AG04450 (cell line): Measurements from ENCODE around the gene GRM8. TPM values are rescaled to one million over a fixed set of nuclear protein-coding genes. Genes with fewer than 3 reads are reported as not detected.

Source experiments
- CTCF ChIA-PET: fragments of 300-600, 350-600 bp; formaldehyde crosslinking; extraction: SDS; loops from one replicate; lab custom pipeline; 2022; ENCODE audit warnings: antibody characterized with exemption, inconsistent platforms; lab: Charles Lee
- POLR2A ChIA-PET: fragments of 350-600 bp; formaldehyde crosslinking; extraction: SDS; loops from one replicate; lab custom pipeline; 2021; ENCODE audit warnings: antibody characterized with exemption, inconsistent platforms; lab: Yijun Ruan, JAX
- DNase-seq: peaks from one replicate; pipeline ENCODE4 v3.0.0-alpha.2; 2011; ENCODE audit warnings: low read depth, low spot score
- H3K27ac ChIP-seq: one replicate; pipeline ENCODE4 v1.5.1; 2012; ENCODE audit warnings: low read depth, low read length, control low read depth
- H3K27me3 ChIP-seq: one replicate; pipeline ENCODE4 v1.6.0; 2012; ENCODE audit warnings: low read length; ENCODE audit not compliant: control insufficient read depth, insufficient read depth
- H3K4me3 ChIP-seq: 2 replicates; pipeline ENCODE4 v1.5.1; 2011; ENCODE audit warnings: mild to moderate bottlenecking, low read depth, low read length, control low read depth
- H3K9me3 ChIP-seq: 2 replicates; pipeline ENCODE4 v1.5.1; 2012; ENCODE audit warnings: low read length; ENCODE audit not compliant: control insufficient read depth, insufficient read depth
- polyA plus RNA-seq: library from polyadenylated mRNA; depleted of rRNA; stranded (reverse); fragments of >200 nt; gene quantifications from 2 replicates; pipeline ENCODE4 v1.2.3, GENCODE V29; 2011
- TF ChIP-seq, protein P1 (sequence below): IDR thresholded peaks from 2 replicates; pipeline ENCODE4 v1.5.1; 2011; ENCODE audit warnings: low read depth, low read length, control low read depth, inconsistent platforms

Gene GRM8
- polyA plus RNA-seq, 1 experiment = not detected

DNA sequence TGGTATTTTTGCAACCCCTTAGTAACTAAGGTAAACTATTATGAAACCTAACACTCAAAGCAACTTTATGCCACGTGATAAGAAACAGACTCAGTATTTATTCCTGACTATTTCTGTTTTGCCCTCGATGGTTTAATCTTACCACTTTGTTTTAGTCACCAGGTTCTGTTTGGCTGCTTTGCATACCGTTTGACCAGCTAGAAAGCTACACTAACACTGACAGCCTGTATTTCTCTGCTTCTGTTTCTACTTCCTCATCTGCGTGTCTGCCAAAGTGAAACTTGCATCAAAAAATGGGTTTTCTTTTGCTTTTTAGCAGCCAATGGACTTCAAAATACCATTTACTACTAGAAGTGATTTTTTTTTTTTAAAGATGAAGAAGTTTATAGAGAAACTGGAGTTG is 802.5 kb downstream of the GRM8 start:
- Histone ChIP-seq H3K4me3 (no peak overlapping the region), H3K27me3 (no peaks in the 10 kb centered on the region), H3K9me3 (no peaks in the 10 kb centered on the region; the same call in 1 of the 2 replicates), H3K27ac (no peak overlapping the region)
- POLR2A ChIA-PET = no interaction called here
- CTCF ChIA-PET = no interaction called here
- TF ChIP-seq, protein P1, sequence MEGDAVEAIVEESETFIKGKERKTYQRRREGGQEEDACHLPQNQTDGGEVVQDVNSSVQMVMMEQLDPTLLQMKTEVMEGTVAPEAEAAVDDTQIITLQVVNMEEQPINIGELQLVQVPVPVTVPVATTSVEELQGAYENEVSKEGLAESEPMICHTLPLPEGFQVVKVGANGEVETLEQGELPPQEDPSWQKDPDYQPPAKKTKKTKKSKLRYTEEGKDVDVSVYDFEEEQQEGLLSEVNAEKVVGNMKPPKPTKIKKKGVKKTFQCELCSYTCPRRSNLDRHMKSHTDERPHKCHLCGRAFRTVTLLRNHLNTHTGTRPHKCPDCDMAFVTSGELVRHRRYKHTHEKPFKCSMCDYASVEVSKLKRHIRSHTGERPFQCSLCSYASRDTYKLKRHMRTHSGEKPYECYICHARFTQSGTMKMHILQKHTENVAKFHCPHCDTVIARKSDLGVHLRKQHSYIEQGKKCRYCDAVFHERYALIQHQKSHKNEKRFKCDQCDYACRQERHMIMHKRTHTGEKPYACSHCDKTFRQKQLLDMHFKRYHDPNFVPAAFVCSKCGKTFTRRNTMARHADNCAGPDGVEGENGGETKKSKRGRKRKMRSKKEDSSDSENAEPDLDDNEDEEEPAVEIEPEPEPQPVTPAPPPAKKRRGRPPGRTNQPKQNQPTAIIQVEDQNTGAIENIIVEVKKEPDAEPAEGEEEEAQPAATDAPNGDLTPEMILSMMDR = no peak
- DNase-seq = no peak

DNA sequence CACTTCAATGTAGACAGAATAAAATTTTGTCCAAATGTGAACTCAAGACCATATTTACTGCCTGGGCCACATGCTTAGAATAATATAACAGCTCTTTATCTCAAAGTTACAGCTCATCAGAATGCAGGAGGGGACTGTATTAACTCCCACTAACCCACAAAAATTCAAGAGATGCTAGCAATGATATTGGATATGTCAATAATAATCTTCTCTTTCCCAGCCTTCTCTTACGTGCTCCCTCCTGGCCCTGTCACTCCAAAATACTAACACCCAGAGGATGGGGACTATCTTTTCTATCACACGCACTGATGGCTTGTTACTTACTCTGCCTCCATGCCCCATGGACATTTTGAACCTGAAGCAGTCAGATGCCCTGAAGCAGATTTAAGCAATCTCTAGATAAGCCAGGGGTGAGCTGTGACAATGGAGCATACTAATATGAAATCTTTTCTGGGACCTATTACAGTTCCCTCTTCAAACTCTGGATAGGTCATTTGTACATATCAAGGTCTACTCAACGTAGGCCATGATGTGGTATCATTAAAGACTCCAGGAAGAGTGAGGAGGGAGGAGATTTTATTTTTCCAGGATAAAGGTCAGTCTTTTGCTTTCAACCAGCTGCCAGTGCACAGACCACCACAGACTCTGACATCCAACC is 803.0 kb downstream of the GRM8 start:
- H3K9me3 ChIP-seq = no peaks in the 10 kb centered on the region; the same call in 1 of the 2 replicates
- DNase-seq = no peak
- no peak overlapping the region for H3K27ac ChIP-seq
- CTCF ChIA-PET = no interaction called here
- TF ChIP-seq, protein P1 = no peak
- no peaks in the 10 kb centered on the region for H3K27me3 ChIP-seq
- H3K4me3 ChIP-seq = no peak overlapping the region
- POLR2A ChIA-PET = no interaction called here

DNA sequence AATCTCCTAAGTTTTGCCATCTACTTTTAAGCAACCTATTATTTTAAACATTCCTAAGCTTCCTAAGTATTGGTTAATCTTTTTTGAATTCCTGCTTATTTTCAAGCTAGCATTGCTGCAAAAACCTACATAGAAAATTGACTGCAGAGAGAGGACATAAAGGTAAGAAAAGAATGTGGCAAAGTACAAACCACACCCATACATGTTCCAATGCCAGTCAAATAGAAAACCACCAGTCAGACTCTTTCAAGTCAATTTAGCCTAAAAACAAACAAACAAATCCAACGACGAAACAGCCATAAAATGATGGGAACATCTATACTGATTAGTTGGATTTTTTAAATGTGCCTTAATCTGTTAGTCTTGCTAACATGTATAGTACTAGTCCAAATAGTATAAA is 804.8 kb downstream of the GRM8 start:
- ChIA-PET CTCF (no interaction called here), POLR2A (no interaction called here)
- H3K4me3 ChIP-seq = no peak overlapping the region
- TF ChIP-seq, protein P1 = no peak
- no peak for DNase-seq
- H3K27ac ChIP-seq = no peak overlapping the region
- H3K9me3 ChIP-seq = no peaks in the 10 kb centered on the region; the same call in 1 of the 2 replicates
- no peaks in the 10 kb centered on the region for H3K27me3 ChIP-seq

- ChIA-PET CTCF (no interaction called here), POLR2A (no interaction called here)
Measured at GRCh38 chr7:126445991-126446390, 806.8 kb downstream of the GRM8 start.

GRCh38 chr7:126443951-126444350 is 808.8 kb downstream of the GRM8 start:
- Histone ChIP-seq H3K27me3 (no peaks in the 10 kb centered on the region), H3K27ac (no peak overlapping the region), H3K9me3 (peaks cover 4% of the 10 kb centered on the region; the same call in 1 of the 2 replicates), H3K4me3 (no peak overlapping the region)
- TF ChIP-seq, protein P1 = no peak
- POLR2A ChIA-PET = no interaction called here
- CTCF ChIA-PET = no interaction called here
- DNase-seq = no peak

More at GRCh38 chr7:126445991-126446390, 806.8 kb downstream of the GRM8 start:
- H3K27ac ChIP-seq = no peak overlapping the region
- DNase-seq = no peak
- no peak overlapping the region for H3K4me3 ChIP-seq
- H3K27me3 ChIP-seq = no peaks in the 10 kb centered on the region
- TF ChIP-seq, protein P1 = no peak
- H3K9me3 ChIP-seq = no peaks in the 10 kb centered on the region; the same call in 1 of the 2 replicates
